ENCODE results near the gene TF.

TF gene

DNA sequence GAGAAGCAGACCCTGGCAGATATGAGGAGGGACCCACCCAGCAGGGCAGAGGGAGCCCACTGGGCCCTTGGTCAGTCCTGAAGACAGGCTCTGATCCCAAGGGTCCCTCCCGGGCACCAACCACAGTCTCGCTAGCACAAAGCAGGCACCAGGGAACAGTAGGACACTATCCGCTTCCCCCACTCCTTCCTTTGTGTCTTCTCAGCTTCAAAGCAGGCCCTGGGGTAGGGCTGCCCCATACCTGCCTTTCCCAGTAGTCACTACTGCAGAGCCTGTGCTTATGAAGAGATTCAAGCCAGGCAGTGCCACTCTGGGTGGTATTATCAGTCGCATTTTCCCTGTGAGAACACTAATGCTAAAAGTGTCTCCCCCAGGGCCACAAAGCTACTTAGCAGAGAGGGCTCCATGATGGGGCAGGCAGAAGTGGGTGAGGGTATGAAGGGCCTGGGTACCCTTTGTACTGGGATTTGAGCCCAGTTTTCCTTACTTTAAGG is 92.2 kb downstream of the TF start:
- no peak for DNase-seq

DNA sequence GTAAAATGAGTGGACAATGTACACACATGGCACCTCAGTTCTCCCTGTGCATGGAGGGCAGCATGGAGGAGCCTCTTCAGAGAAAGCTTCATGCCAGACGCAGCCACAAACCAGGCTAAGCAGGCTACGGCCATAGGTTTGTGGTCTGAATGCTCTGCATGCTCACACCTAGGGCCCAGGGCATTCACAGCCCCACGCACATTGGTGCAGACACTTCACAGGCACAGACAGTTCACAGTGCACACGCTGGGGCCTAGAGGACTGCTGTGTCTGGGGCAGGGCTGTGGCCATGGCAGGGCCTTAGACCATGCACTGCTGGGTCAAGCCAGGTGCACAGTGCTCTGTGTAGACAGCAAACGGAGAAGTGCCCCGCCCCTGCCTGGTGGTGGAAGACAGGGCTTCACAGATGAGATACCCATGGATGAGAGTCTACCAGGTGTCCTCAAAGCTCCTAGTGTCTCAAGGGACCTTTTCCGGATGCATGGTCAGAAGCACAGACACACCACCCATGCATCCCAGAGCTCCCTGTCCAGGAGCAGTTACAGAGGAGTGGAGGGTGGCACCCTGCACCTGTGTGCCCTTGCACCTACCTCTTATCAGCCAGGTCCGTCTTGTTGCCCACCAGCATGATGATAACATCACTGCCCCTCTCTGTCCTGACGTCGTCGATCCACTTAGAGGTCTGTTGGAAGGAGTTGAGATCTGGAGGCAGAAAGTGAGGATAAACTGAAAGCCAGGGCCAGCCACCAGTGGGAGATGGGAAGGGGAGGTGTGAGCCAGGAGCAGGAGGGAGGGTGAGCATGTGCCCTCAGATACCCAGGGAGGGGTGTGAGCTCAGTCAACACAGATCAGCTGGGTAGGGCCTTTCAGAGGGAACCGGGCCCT is 93.0 kb downstream of the TF start:
- DNase-seq = no peak

DNA sequence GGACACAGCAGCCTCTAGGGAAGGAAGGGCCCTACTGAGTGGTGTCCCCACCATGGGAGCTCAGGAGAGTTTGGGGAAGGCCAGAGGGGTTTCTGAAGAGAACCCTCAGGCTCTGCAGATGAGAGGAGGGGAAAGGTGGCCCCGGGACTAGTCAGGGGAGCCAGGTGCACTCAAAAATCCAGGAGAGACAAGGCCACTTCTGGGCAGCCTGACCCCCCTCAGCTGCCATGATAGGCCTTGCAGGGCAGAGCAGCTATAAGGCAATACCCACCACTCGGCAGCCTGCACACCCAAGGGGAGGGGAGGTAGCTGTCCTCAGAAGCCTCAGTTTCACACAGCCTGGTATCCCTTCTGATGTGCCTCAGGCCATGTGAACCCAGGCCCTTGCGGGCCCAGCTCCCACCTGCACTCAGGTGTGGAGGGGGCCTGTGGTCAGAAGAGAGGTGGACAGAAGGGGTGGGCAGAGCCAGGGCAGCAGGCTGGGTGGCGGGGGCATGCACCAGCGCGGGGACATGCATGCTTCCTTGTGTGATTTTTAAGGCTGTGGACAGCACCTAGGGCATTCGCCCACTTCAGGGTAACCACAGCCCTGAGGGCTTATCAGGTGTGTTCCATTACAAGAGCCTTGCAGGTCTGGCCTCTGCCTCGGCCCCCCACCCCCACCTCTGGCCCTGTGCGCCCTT is 94.0 kb downstream of the TF start:
- no peak for DNase-seq

DNA sequence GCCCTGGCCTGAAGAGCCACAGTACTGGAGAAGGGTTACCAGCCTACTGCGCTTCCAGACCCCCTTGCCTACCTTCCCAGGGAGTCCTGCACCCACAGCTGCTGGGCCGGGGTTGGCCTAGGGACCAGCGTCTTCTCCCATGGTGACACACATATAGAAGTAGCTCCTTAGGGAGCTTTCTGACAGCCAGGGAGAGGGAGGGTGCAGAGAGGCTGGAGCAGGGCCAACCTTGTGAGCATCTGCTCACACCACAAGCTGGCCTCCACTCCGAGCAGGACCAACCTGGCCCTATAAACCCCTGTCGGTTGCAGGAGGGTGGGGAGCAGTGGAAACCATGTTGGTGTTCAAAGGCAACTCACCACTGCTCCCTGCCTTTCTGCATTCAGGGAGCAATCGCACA is 94.6 kb downstream of the TF start:
- DNase-seq = no peak

DNA sequence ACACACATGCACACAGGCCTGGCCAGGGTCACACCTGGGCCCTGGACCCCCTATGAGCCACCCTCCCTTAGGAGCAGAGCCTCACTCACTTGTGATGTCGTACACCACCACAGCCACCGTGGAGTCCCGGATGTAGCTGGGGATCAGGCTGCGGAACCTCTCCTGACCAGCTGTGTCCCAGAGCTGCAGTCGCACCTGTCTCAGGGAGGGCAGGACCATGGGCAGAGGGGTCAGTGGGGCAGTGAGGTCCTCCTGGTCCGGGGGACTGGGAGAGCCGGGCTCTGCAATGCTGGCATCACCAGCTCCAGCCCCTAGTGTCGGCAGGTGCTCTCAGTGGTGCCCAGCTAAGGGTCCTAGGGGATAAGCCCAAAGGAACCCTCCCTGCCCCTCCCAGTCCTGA is 95.0 kb downstream of the TF start:
- no peak for DNase-seq

DNA sequence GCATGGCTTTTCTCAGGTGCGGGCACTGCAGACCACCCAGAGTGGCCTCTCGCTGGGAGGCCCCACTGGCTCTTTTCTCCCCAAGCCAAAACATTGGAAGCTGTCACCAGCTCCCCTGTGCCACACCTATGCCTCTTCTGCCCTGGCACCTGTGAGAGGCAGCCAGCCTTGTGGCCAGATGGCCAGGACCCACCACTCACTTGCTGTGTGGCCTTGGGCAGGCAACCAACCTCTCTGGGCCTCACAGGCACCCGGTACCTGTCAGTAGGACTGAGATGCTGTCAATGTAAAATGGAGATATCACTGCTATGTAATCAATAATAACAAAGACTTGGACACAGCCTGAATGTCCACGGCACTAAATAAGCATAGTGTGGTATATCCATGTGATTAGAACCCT is 96.0 kb downstream of the TF start:
- DNase-seq = no peak

DNA sequence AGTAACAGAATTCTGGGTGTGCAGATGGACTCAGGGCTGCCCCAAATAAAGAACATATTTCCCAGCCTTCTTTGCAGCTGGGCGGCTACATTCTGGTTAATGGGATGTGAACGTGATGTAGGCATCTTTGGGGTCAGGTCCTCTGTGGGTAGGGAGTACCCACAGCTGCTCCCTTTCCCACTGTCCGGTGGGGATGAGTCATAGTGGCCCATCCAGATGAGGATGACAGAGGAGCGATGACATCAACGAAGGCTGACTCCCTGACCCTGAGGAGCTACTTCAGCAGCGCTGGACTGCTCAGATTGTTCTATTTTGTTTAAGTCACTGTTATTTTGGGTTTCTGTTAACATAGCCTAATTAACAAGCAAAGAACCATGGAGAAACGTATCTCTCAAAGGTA is 97.4 kb downstream of the TF start:
- no peak for DNase-seq

DNA sequence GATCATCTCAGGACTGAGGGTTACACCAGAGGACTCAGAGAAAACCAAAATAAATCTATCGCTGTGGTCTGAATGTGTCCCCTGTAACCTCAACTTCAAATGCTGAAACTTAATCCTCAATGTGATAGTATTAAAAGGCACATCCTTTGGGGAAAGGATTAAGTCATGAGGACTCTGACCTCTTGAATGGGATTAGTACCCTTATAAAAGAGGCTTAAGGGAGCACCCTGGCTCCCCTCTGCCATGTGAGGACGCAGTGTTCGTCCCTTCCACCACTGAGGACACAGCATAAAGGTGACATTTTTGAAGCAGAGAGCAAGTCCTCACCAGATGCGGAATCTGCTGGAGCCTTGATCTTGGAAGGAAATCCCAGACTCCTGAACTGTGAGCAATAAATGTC is 98.9 kb downstream of the TF start:
- DNase-seq = no peak

All from stimulated activated naive CD4-positive, alpha-beta T cell (primary cell).